ENCODE measurements around the gene ISYNA1. TPM values are rescaled to one million over a fixed set of nuclear protein-coding genes. Genes with fewer than 3 reads are reported as not detected.
A peak's percentile ranks its signal among the peaks of the same experiment; 100 is the strongest.

ISYNA1 gene
- total and polyA plus RNA-seq, 2 of the 4 experiments (the other 2 are of a cell fraction) = 3.4 to 24.7 TPM

- ChIA-PET POLR2A (ENCODE audit: unreplicated experiment) (interaction anchor here (0.5 to 1.0 kb wide), 2 partner anchors 11 to 251 kb away, joined by 3 read pairs; no protein-coding TSS in a partner anchor), CTCF (interaction anchor here (0.6 to 4.1 kb wide), 4 partner anchors 12 to 175 kb away, joined by 3 to 21 read pairs (median 4); no protein-coding TSS in a partner anchor)
- WGBS, 2 experiments (ENCODE audit: extremely low coverage in 2 of 2, insufficient read length in 1 of 2) = 0% methylated on average over 7 of the region's 8 CpGs; no CpG with 5 or more reads in 1 of the 2 experiments
- peak overlapping the region; percentile 65 for H2BK5ac ChIP-seq (ENCODE audit: low read depth, low read length, poor library complexity, severe bottlenecking)
- H4K5ac ChIP-seq (ENCODE audit: low read depth, low read length) = no peak overlapping the region
- intact Hi-C loops (cut with micrococcal nuclease) = loop anchor here (5.0 kb wide), 1 partner anchor 108 kb away; the partner anchor contains the start of gene UBA52
- peak overlapping the region; percentile 3; the same call in 1 of the 2 replicates for H2AK5ac ChIP-seq (ENCODE audit: low read depth, low read length)
- dilution Hi-C loops (cut with HindIII; ENCODE audit: low sequenced_read_pairs, unreplicated experiment) = no loop called here
- H2AFZ ChIP-seq (replicated peaks; ENCODE audit: low read length, poor library complexity) = peak overlapping the region; percentile 67
- DNase-seq = peak; percentile 97
- no peak overlapping the region for H3K56ac ChIP-seq (ENCODE audit: extremely low read depth, insufficient read depth, low read length)
- peaks cover 31% of the 10 kb centered on the region for H3K9me1 ChIP-seq (ENCODE audit: insufficient read depth, low read length)
- no peaks in the 10 kb centered on the region for H3K27me3 ChIP-seq (ENCODE audit: control insufficient read depth, insufficient read depth, low read length)
- no peaks in the 10 kb centered on the region for H3K9me3 ChIP-seq (ENCODE audit: control insufficient read depth, insufficient read depth, low read length)
- peak overlapping the region; percentile 72; the same call in 1 of the 2 replicates for H3K27ac ChIP-seq (ENCODE audit: insufficient read depth, low read length)
- peak overlapping the region; percentile 5; the same call in 1 of the 2 replicates for H3K9ac ChIP-seq (ENCODE audit: low read depth, low read length)
- peaks cover 38% of the 10 kb centered on the region for H3K4me1 ChIP-seq (ENCODE audit: control insufficient read depth, insufficient read depth, low read length)
- peak overlapping the region; percentile 76; the same call in 1 of the 2 replicates for H3K23ac ChIP-seq (ENCODE audit: low read depth, low read length)
- H2BK20ac ChIP-seq (ENCODE audit: low read depth, low read length) = 0 out of 2 replicates have a peak overlapping the region, but pooled peaks have one; percentile 10
- 0 out of 4 replicates have a peak overlapping the region, but pooled peaks of 1 of the 2 experiments have one; percentile 20 for H4K8ac ChIP-seq (ENCODE audit: low read depth in 2 of 2, low read length in 2 of 2)
- H2BK120ac ChIP-seq (ENCODE audit: low read depth, low read length) = peak overlapping the region; percentile 58; the same call in 1 of the 2 replicates
- peaks cover 92% of the 10 kb centered on the region for H4K20me1 ChIP-seq (ENCODE audit: insufficient read depth, low read length)
- peak; percentile 65 for ATAC-seq (ENCODE audit: low read depth)
- in situ Hi-C loops (cut with MboI; ENCODE audit: low sequenced_read_pairs) = no loop called here
- peaks cover 13 to 93% of the 10 kb centered on the region in 2 experiments for H3K79me1 ChIP-seq (ENCODE audit: low read depth in 1 of 2, low read length in 2 of 2)
- H3K4me3 ChIP-seq (ENCODE audit: insufficient read depth, low read depth, low read length) = no peak overlapping the region
- H3K18ac ChIP-seq (ENCODE audit: low read depth, low read length) = no peak overlapping the region; the same call in 1 of the 2 replicates
- H4K91ac ChIP-seq (ENCODE audit: insufficient read depth, low read depth, low read length) = no peak overlapping the region
- peaks cover 29% of the 10 kb centered on the region for H3K36me3 ChIP-seq (ENCODE audit: control insufficient read depth, insufficient read depth, low read length)
- H3K4ac ChIP-seq (ENCODE audit: low read depth, low read length) = peak overlapping the region; percentile 64
- peak; percentile 85 for TF ChIP-seq RFX5 (IDR thresholded peaks at IDR 0.05; ENCODE audit: low read depth, low read length)
- TF ChIP-seq MAZ (IDR thresholded peaks at IDR 0.05; ENCODE audit: borderline replicate concordance, low read depth, low read length) = peak; percentile 100
- TF ChIP-seq MXI1 (IDR thresholded peaks at IDR 0.05; ENCODE audit: borderline replicate concordance, low read depth, low read length) = peak; percentile 81; the same call in 1 of the 2 replicates
- no peak; the same call in 1 of the 2 replicates for TF ChIP-seq POLR2A (IDR thresholded peaks at IDR 0.05; ENCODE audit: low read depth, low read length)
- TF ChIP-seq BHLHE40 (IDR thresholded peaks at IDR 0.05; ENCODE audit: low read depth, low read length) = no peak; the same call in 1 of the 2 replicates
- TF ChIP-seq SMC3 (IDR thresholded peaks at IDR 0.05; ENCODE audit: low read depth, low read length) = peak; percentile 14; the same call in 1 of the 2 replicates
- H3K4me2 ChIP-seq (ENCODE audit: low read depth, low read length) = no peak overlapping the region; the same call in 1 of the 2 replicates
- BruUV-seq (replicated peaks) = no TSS peak
- peak overlapping the region; percentile 49; the same call in 1 of the 2 replicates for H3K14ac ChIP-seq (replicated peaks; ENCODE audit: low read depth, low read length)
- no peak overlapping the region for H2BK15ac ChIP-seq (ENCODE audit: low read depth, low read length)
- peak overlapping the region; percentile 6 for H2AK9ac ChIP-seq (replicated peaks; ENCODE audit: low read depth, low read length, poor library complexity)
These were observed 26.7 kb upstream of the ISYNA1 start for GRCh38 chr19:18464646-18465045.
